Trophoblast cell (in vitro differentiated cells and primary cell): ENCODE measurements around the gene ZBTB21.

Experiments used
- DNase-seq, 2 donors: peaks; one replicate each; pipeline ENCODE4 v3.0.0-alpha.2; 2016
- H2AFZ ChIP-seq: 2 replicates; pipeline ENCODE4 v1.6.1; 2013; ENCODE audit warnings: low read length, moderate library complexity, mild to moderate bottlenecking; ENCODE audit not compliant: insufficient read depth, poor library complexity
- H2AK5ac ChIP-seq: 2 replicates; pipeline ENCODE4 v1.6.1; 2013; ENCODE audit warnings: mild to moderate bottlenecking, low read length
- H2BK120ac ChIP-seq: 2 replicates; pipeline ENCODE4 v1.6.1; 2013; ENCODE audit warnings: low read length, mild to moderate bottlenecking, moderate library complexity; ENCODE audit not compliant: insufficient read depth, poor library complexity
- H2BK12ac ChIP-seq: 2 replicates; pipeline ENCODE4 v1.6.1; 2013; ENCODE audit warnings: mild to moderate bottlenecking, low read length, moderate library complexity
- H2BK5ac ChIP-seq: 2 replicates; pipeline ENCODE4 v1.6.1; 2013; ENCODE audit warnings: low read length, low read depth, moderate library complexity, mild to moderate bottlenecking; ENCODE audit not compliant: poor library complexity
- H3K14ac ChIP-seq: 2 replicates; pipeline ENCODE4 v1.6.1; 2013; ENCODE audit warnings: mild to moderate bottlenecking, low read length
- H3K18ac ChIP-seq: 2 replicates; pipeline ENCODE4 v1.6.1; 2013; ENCODE audit warnings: mild to moderate bottlenecking, low read length
- H3K23ac ChIP-seq: 2 replicates; pipeline ENCODE4 v1.6.1; 2013; ENCODE audit warnings: low read length
- H3K27ac ChIP-seq: 2 replicates; pipeline ENCODE4 v1.5.1; 2013; ENCODE audit warnings: low read depth, mild to moderate bottlenecking, inconsistent platforms, low read length, moderate library complexity
- H3K27me3 ChIP-seq: 2 replicates; pipeline ENCODE4 v1.6.1; 2013; ENCODE audit warnings: inconsistent platforms, mild to moderate bottlenecking, low read length, moderate library complexity; ENCODE audit not compliant: insufficient read depth
- H3K36me3 ChIP-seq, 2 experiments: 1 replicate in 1 of 2; 2 replicates in 1 of 2; pipeline ENCODE4 v1.6.1; 2013; ENCODE audit warnings: low read length in 2 of 2, mild to moderate bottlenecking in 2 of 2, moderate library complexity in 1 of 2; ENCODE audit not compliant: insufficient read depth in 2 of 2, control insufficient read depth in 1 of 2
- H3K4ac ChIP-seq: 2 replicates; pipeline ENCODE4 v1.6.1; 2013; ENCODE audit warnings: low read depth, mild to moderate bottlenecking, low read length, moderate library complexity
- H3K4me1 ChIP-seq, 2 experiments: 1 replicate in 1 of 2; 2 replicates in 1 of 2; pipeline ENCODE4 v1.6.1; 2013; ENCODE audit warnings: low read length in 2 of 2, mild to moderate bottlenecking in 2 of 2, moderate library complexity in 1 of 2; ENCODE audit not compliant: insufficient read depth in 2 of 2, control insufficient read depth in 1 of 2
- H3K4me2 ChIP-seq: 2 replicates; pipeline ENCODE4 v1.6.1; 2013; ENCODE audit warnings: inconsistent platforms, mild to moderate bottlenecking, low read length, moderate library complexity
- H3K4me3 ChIP-seq: 2 replicates; pipeline ENCODE4 v1.5.1; 2013; ENCODE audit warnings: mild to moderate bottlenecking, low read depth, low read length, inconsistent platforms
- H3K79me1 ChIP-seq: one replicate; pipeline ENCODE4 v1.6.1; 2013; ENCODE audit warnings: low read length
- H3K79me2 ChIP-seq: 2 replicates; pipeline ENCODE4 v1.6.1; 2013; ENCODE audit warnings: low read length, mild to moderate bottlenecking; ENCODE audit not compliant: control insufficient read depth, insufficient read depth, poor library complexity
- H3K9ac ChIP-seq: 2 replicates; pipeline ENCODE4 v1.6.1; 2013; ENCODE audit warnings: mild to moderate bottlenecking, low read length
- H3K9me3 ChIP-seq: 2 replicates; pipeline ENCODE4 v1.6.1; 2013; ENCODE audit warnings: low read depth, mild to moderate bottlenecking, control low read depth, inconsistent platforms, low read length; ENCODE audit not compliant: insufficient read depth
- H4K12ac ChIP-seq: 2 replicates; pipeline ENCODE4 v1.6.1; 2013; ENCODE audit warnings: low read depth, mild to moderate bottlenecking, low read length, moderate library complexity
- H4K8ac ChIP-seq: 2 replicates; pipeline ENCODE4 v1.6.1; 2013; ENCODE audit warnings: low read depth, mild to moderate bottlenecking, low read length, moderate library complexity
- H4K91ac ChIP-seq: one replicate; pipeline ENCODE4 v1.6.1; 2013; ENCODE audit warnings: low read depth, mild to moderate bottlenecking, low read length, moderate library complexity
- WGBS: extraction: QIAGEN DNeasy Blood & Tissue Kit; methylation state at CpG from one replicate; pipeline ENCODE4 v1.1.7; 2013; ENCODE audit warnings: missing lambda C conversion rate; ENCODE audit not compliant: insufficient read length, insufficient coverage; ENCODE audit errors: extremely low coverage; 5-methylcytosine and 5-hydroxymethylcytosine counted together

The ZBTB21 gene

DNA sequence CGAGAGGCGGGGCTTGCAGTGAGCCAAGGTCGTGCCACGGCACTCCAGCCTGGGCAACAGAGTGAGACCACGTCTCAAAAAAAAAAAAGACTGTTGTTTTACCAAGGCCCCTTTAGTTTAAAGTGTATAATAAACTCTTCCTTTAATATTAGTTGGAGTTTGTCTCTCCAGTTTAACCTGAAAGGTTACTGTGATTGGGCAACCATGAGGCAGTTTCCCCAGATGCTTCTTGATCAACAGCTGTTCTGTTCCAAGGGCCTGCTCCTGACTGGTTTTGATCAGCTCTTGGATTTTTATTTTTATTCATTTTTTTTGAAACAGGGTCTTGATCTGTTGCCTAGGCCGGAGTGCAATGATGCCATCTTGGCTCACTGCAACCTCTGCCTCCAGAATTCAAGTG, 38.3 kb downstream of the ZBTB21 start:
- H3K36me3 ChIP-seq, result no peaks in the 10 kb centered on the region
- peak in 1 of 2 donors; percentile 63 for DNase-seq
- H4K12ac ChIP-seq, result no peak overlapping the region
- no peak overlapping the region for H2BK120ac ChIP-seq
- H3K4ac ChIP-seq, result no peak overlapping the region
- H3K9me3 ChIP-seq, result peaks cover 1% of the 10 kb centered on the region
- no peak overlapping the region for H3K23ac ChIP-seq
- H2AK5ac ChIP-seq, result no peak overlapping the region
- H3K79me1 ChIP-seq, result no peaks in the 10 kb centered on the region
- no peaks in the 10 kb centered on the region for H3K27me3 ChIP-seq
- H2BK5ac ChIP-seq, result no peak overlapping the region
- H3K27ac ChIP-seq, result no peak overlapping the region
- H3K9ac ChIP-seq, result no peak overlapping the region
- H2AFZ ChIP-seq, result no peak overlapping the region
- H4K8ac ChIP-seq, result no peak overlapping the region
- H3K4me2 ChIP-seq, result no peak overlapping the region
- H3K14ac ChIP-seq, result no peak overlapping the region
- H3K18ac ChIP-seq, result no peak overlapping the region
- H3K79me2 ChIP-seq, result no peaks in the 10 kb centered on the region
- WGBS, result no CpG with 5 or more reads among the region's 6 CpGs
- no peak overlapping the region for H4K91ac ChIP-seq
- H2BK12ac ChIP-seq, result no peak overlapping the region
- no peak overlapping the region for H3K4me3 ChIP-seq
- peaks cover 2 to 5% of the 10 kb centered on the region in 2 experiments for H3K4me1 ChIP-seq

DNA sequence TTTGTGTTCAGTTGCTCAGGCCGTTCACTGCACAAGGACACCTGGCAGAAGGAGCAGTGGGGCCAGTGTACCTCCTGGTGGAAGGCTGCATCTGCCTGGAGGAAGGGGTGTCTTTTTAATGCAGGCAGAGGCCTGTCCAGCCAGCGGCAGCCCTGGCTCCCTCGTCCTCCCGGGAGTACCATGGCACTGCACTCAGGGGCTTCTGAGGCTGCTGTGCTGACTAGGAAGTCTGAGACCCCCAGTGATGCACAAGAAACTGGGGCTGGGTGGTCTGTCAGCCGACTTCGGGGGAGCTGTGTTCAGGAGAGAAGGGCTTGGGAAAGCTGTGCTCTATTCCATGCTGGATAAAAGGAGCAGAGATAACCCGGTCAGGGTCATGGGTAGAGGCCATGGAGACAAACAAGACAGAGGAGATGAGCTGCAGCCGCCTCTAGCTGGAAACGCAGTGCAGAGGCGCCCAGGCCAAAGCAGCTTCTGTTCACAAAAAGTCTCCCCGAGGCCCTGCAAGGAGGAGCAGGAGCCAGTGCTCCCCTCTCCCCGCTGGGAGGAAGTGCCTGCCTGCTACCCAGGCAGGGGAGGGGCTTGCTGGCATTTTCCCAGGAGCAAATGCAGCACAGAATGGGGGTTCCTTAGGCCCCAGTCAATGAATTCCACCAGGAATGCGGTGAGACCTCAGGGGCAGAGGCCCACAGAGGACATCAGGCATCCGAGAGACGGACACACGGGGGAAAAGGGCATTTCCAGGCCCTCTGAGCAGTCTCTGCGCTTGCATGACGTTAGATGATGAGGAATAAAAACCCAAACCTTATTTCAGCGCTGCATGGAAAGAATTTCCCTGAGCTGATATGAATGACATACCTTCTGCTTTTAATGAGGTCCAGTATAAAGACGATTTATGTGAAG, 39.2 kb downstream of the ZBTB21 start:
- peaks cover 2 to 5% of the 10 kb centered on the region in 2 experiments for H3K4me1 ChIP-seq
- H2BK120ac ChIP-seq, result no peak overlapping the region
- no peak overlapping the region for H3K14ac ChIP-seq
- H4K8ac ChIP-seq, result no peak overlapping the region
- no peak overlapping the region for H3K23ac ChIP-seq
- no peak overlapping the region for H2BK12ac ChIP-seq
- H3K36me3 ChIP-seq, result no peaks in the 10 kb centered on the region
- no peaks in the 10 kb centered on the region for H3K79me2 ChIP-seq
- H3K4ac ChIP-seq, result no peak overlapping the region
- no peak overlapping the region for H3K4me3 ChIP-seq
- H4K91ac ChIP-seq, result no peak overlapping the region
- H3K4me2 ChIP-seq, result no peak overlapping the region
- peaks cover 1% of the 10 kb centered on the region for H3K9me3 ChIP-seq
- DNase-seq, result no peak
- no peaks in the 10 kb centered on the region for H3K27me3 ChIP-seq
- H3K18ac ChIP-seq, result no peak overlapping the region
- no peak overlapping the region for H2AFZ ChIP-seq
- H3K27ac ChIP-seq, result no peak overlapping the region
- no CpG with 5 or more reads among the region's 20 CpGs for WGBS
- no peaks in the 10 kb centered on the region for H3K79me1 ChIP-seq
- H2AK5ac ChIP-seq, result no peak overlapping the region
- no peak overlapping the region for H2BK5ac ChIP-seq
- H4K12ac ChIP-seq, result no peak overlapping the region
- no peak overlapping the region for H3K9ac ChIP-seq

GRCh38 chr21:41970106-41970391, 40.1 kb downstream of the ZBTB21 start:
- Histone ChIP-seq H3K27me3 (no peaks in the 10 kb centered on the region), H4K12ac (no peak overlapping the region), H3K9me3 (peaks cover 1% of the 10 kb centered on the region), H3K23ac (no peak overlapping the region), H2BK5ac (no peak overlapping the region), H2AK5ac (no peak overlapping the region), H3K9ac (no peak overlapping the region), H3K4me3 (no peak overlapping the region), H3K4me2 (no peak overlapping the region), H3K4me1 (peaks cover 2 to 5% of the 10 kb centered on the region in 2 experiments), H2AFZ (no peak overlapping the region), H3K4ac (no peak overlapping the region), H3K36me3 (no peaks in the 10 kb centered on the region), H2BK12ac (no peak overlapping the region), H4K8ac (no peak overlapping the region), H3K79me2 (no peaks in the 10 kb centered on the region), H3K27ac (no peak overlapping the region), H4K91ac (no peak overlapping the region), H2BK120ac (no peak overlapping the region), H3K18ac (no peak overlapping the region), H3K14ac (no peak overlapping the region), H3K79me1 (no peaks in the 10 kb centered on the region)
- no peak for DNase-seq
- no CpG with 5 or more reads among the region's 5 CpGs for WGBS

GRCh38 chr21:41967708-41968107, 42.5 kb downstream of the ZBTB21 start:
- no peak overlapping the region for H4K91ac ChIP-seq
- WGBS, result no CpG with 5 or more reads among the region's 4 CpGs
- H3K79me2 ChIP-seq, result no peaks in the 10 kb centered on the region
- no peak overlapping the region for H2AFZ ChIP-seq
- no peak overlapping the region for H3K14ac ChIP-seq
- H4K12ac ChIP-seq, result no peak overlapping the region
- no peak overlapping the region for H3K9ac ChIP-seq
- H2AK5ac ChIP-seq, result no peak overlapping the region
- no peak overlapping the region for H3K18ac ChIP-seq
- H3K4ac ChIP-seq, result no peak overlapping the region
- no peak overlapping the region for H3K23ac ChIP-seq
- no peak overlapping the region for H3K27ac ChIP-seq
- H2BK120ac ChIP-seq, result no peak overlapping the region
- no peaks in the 10 kb centered on the region for H3K79me1 ChIP-seq
- no peak overlapping the region for H3K4me2 ChIP-seq
- no peak overlapping the region for H3K4me3 ChIP-seq
- H3K27me3 ChIP-seq, result no peaks in the 10 kb centered on the region
- no peak overlapping the region for H4K8ac ChIP-seq
- H2BK12ac ChIP-seq, result no peak overlapping the region
- DNase-seq, result no peak
- H3K36me3 ChIP-seq, result no peaks in the 10 kb centered on the region
- H3K4me1 ChIP-seq, result peaks cover 0 to 2% of the 10 kb centered on the region in 2 experiments
- H2BK5ac ChIP-seq, result no peak overlapping the region
- H3K9me3 ChIP-seq, result peaks cover 1% of the 10 kb centered on the region
